HG02870 (cell line): Measurements from ENCODE around the gene SPATC1L.
"Not testable (repeated sequence)": the region's sequence is repeated elsewhere in the genome, so short reads cannot be mapped to it uniquely, and the experiment has no call there.

Experiments
- ATAC-seq: cut with Tn5 transposase; IDR thresholded peaks from one replicate; pipeline ENCODE4 v1.9.1; 2021; ENCODE audit warnings: mild to moderate bottlenecking, moderate library complexity; ENCODE audit not compliant: unreplicated experiment

SPATC1L gene

DNA sequence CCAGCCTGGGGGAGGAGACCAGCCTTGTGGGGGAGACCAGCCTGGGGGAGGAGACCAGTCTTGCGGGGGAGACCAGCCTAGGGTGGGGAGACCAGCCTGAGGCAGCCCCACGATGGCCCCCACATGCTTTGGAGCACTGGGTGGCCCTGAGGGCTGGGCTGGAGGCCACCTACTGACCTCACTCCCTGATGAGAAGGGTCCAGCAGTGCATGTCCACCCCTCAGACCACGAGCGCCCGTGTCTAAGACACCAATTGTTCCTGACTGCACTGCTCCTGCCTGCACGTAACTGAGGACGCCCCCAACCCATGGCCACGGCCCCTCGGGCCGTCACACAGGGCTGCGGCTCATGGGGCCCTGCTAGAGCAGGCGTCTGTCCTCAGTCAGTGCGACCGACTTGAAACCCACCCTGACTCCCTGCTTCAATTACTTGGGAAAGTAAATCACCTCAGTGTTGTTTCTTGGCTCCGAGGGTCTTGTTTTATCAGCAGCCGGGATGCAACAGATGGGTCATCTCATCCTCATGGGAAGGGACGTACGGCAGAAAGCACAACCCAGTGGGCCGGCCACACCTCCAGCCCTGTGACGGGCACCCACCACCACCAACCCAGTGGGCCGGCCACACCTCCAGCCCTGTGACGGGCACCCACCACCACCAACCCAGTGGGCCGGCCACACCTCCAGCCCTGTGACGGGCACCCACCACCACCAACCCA lies at the start of gene SPATC1L:
Gene SPATC1L (minus strand): TSS at position 550 of the 715 bp plus-strand sequence. CDS start 1,643 bp downstream, outside the sequence.
- ATAC-seq, result no peak

DNA sequence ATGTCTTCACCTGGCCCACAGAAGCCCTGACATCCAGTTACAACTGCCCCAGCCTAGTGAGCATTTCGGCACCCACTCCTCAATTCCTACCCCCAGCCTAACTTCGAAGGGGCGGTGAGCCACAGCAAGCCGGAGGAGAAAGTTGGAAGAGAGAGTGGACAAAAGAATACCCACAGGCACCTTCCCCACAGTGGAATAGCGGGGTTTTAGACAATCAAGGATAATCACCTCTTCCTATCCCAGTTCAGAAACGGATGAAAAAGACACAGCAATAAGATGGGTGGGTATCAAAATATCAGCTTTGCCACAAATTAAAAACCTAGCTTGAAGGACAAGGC lies 45.6 kb upstream of the SPATC1L start:
- no peak for ATAC-seq

DNA sequence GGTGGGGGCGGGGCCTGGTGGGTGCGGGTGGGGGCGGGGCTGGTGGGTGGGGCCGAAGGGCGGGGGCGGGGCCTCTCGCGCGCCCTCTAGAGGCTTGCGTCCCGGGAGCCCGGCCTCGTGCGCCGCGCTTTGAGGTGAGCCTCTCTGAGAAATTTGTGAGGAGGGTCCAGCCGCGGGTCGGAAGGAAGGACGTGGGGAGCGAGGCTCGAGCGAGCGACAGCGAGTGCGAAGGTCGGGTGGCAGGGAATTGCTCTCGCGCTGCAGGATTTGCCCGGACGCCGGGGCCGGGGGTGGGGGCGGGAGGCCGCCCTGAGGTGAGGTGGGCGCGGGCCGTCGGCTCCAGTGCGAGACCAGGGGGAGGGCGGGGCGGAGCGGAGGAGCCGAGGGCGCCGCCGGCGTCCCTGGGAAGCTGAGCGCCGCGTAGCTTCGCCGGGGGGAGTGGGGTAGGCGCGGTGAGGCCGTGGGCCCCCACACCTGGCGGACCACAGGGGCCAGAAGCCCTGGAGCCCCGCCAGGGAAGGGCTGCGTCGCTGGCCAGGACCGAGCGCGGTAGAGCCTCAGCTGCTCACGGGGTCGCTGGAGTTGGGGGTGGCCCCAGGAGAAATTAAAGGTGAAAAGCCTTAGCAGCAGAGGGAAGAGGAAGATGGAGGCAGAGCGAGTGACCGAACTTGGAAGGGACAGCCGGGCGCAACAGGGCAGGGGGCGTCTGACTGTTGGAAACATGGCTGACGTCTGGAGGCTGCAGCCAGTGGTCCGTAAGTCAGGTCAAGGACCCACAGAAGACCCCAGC lies 45.1 kb upstream of the SPATC1L start:
- ATAC-seq, result peak; percentile 21

DNA sequence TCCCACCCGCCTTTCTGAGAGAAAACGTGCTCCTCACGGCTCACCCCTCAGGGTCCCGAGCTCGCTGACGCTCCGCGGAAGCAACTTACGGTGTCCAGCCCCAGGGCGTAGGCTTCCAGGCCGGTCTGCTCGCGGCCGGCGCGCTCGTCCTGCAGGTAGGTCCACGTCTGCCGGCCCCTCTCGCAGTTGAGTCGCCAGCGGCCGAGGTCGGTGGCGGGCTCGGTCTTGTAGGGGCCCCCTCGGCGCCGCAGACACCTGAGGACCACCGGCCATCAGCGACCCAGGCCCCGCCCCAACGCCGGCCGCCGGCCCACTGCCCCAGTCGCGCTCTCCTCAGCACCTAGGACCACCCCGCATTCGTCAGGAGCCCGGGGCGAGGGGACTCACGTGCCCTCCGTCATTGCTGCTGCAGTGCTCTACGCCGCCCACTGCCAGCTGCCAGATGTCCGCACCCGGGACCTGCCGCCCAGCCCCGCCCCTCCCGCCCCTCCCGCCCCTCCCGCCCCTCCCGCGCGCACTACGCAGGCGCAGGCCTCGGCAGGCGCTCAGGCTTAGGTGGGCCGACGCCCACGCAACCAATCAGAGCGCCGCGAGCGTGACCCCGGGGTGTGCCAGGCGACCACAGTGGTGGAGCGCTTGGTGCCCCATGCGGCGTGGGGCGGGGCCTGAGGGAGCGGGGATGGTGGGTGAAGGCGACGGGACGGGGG lies 44.2 kb upstream of the SPATC1L start, which contains the start of gene LSS:
Gene LSS (minus strand): TSS at position 430 of the 707 bp plus-strand sequence. CDS start 29 bp downstream, at position 401.
- ATAC-seq, result peak; percentile 69

DNA sequence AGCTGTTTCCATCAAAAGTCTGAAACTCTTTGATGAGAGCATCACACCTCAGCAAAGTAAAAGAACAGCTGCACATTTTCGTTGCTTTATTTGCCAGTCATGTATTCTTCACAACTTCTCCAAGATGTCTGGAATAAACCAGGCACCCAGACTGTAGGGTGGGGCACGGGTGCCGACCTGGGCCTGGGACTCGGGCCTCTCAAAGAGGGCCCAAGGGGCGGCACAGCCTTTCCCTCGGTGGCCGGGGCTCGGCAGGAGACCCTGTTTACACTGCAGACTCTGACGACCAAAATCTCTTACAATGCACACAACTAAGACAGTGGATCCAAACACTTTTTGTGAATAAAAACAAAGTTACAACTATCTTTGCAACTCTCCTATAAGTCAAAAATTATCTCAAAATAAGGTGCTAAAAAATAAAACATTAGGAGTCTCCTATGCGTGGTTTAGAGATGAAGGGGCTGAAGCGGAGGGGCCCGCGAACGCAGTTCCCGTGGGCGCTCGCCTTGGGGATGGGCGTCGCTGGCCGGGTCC lies 43.6 kb upstream of the SPATC1L start:
- ATAC-seq, result no peak

DNA sequence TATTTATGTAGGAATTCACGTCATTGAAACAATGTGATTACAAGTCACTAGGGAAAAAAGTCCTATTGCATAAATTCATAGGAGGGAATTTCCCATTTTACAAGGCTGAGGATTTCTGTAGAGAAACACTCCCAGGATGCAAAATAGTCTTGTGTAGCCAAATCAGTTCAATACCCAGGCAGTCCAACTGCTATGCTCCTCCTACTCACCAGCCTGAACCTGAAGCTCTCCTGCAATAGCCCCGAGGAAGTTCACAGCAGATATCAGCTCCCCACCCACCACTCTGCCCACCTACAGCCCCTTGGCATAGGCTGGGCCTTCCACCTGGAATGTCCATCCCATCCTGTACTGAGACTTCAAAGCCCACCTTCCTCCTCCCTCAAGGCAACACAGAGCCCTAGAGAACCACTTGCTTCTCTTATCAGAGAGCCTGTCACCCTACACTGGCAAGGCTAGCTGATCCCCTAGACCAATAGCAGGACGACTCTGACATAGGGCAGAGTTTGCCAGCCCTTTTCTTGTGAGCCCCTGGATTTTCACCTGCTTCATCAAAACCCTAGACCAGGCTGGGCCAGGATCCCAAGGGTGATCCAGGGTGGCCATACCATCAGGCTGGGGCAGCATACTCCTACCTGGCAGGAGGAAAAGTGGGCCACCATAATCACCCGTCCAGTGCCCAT lies 42.8 kb upstream of the SPATC1L start:
- no peak for ATAC-seq

DNA sequence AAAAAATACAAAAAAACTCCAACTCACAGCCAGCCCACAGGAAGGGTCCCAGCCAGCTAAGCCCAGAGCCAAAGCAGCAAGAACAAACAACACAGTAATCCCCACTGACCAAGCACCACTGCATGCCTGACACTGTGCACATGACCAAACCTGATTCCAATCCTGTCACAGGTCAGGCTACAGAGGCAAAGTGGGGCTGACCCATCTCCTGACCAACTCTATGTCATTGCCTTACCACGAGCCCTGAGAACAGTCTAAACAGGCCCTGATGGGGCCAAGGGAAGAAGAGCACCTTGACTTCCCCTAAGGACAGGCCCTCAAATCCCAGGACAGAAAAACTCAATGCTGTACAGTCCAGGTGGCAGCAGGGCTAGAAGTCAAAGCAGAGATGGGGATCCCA lies 41.9 kb upstream of the SPATC1L start:
- no peak for ATAC-seq

DNA sequence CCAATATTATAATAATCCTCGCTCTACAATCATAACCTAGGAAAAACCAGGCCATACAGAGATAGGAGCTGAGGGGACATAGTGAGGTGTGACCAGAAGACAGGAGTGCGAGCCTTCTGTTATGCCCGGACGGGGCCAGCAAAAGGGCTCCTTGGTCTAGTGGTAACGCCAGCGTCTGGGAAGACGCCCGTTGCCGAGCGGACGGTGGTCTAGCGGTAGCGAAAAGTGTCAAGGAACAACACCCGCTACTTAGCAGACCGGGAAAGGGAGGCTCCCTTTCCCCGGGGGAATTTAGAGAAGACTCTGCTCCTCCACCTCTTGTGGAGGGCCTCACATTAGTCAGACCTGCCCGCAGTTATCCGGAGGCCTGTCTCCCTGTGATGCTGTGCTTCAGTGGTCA lies 39.4 kb upstream of the SPATC1L start:
- ATAC-seq, result not testable (repeated sequence)

DNA sequence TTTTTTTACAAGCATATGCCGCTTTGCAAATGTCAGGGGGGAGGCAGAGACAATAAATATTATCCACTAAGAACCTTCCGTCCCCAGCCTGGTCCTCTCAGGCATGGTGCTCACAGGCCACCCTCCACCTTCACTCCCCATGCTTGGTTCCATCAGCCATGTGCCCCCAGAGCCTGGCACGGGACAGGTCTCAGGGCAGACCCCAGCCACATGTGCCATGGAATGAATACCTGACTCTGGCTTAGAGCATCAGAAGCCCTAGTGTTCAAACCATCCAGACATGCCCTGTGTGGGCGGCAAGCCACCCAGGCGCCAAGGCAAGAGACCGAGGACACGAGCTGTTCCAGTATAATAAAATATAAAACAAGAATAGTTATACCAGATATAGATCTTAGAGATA lies 39.0 kb upstream of the SPATC1L start:
- no peak for ATAC-seq

DNA sequence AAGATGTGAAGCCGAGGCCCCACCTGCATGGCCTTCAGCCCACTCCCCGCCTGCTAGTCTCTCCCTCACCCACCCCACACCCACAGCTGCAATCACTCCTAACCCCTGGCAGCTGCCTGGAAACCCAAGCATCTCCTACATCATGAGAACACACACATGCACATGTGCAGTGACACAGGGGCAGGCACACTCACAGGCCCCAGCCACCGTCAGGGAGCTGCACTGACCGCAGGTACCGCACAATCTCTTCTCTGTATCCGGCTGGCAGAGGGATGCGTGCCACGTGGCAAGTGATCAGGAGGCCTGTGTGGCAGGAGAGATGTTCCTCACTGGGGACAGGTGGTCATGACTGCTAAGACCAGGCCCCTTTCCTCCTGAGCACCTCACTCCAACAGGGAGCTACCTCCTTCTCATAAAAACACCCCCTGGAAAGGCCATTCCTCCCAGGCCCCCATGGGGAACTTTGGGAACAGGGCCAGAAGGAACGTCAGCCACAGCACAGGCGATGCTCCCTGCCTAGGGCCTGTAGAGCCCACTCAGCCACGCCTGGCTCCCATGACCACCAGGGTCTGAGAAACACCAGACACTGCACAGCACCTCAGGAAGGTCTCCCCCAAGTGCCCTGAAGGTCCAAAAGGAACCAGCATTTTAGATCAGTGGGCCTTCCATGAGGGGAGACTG lies 38.3 kb upstream of the SPATC1L start:
- ATAC-seq, result no peak

DNA sequence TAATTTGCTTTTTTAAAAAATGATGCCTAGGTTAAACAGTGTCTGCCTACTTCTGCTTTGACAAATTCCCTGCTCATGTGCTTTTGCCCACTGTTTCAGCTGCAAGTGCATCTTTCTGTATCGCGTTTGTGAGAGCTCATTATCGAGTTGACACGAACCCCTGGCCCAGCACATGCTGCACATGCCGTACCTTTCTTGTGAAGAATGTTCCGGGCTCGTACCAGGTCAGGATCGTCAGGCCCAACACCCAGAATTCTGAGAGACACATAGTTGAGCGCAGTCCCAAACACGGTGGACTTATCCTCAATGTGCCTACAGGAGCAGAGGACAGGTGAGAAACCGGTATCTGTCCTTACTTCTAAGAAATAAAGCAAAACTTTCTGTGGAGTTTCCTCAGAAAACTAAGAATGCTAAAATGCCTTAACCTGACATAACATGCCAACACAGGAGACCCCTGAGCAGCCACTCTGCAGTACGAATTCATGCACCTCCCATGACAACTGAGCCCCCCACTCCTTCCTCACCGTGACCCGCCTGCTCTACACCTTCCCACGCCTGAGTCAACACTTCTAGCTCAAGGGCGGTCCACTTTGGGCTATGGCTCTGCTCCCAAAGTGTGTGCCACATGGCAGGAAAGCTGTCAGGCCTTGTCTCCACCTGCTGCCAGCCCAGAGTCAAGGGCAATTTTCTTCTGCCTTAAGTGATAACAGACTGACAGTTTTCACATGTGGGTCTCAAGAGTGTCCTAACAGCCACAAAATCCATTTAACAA lies 37.6 kb upstream of the SPATC1L start:
- no peak for ATAC-seq

DNA sequence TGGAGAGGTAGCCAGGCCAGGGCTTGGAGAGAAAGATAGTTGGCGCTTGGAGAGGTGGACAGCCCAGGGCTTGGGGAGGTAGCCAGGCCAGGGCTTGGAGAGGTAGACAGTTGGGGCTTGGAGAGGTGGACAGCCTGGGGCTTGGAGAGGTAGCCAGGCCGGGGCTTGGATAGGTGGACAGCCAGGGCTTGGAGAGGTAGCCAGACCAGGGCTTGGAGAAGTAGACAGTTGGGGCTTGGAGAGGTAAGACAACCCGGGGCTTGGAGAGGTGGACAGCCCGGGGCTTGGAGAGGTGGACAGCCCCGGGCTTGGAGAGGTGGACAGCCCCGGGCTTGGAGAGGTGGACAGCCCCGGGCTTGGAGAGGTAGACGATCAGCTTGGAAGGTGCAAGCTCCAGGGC lies 36.6 kb upstream of the SPATC1L start:
- no peak for ATAC-seq

DNA sequence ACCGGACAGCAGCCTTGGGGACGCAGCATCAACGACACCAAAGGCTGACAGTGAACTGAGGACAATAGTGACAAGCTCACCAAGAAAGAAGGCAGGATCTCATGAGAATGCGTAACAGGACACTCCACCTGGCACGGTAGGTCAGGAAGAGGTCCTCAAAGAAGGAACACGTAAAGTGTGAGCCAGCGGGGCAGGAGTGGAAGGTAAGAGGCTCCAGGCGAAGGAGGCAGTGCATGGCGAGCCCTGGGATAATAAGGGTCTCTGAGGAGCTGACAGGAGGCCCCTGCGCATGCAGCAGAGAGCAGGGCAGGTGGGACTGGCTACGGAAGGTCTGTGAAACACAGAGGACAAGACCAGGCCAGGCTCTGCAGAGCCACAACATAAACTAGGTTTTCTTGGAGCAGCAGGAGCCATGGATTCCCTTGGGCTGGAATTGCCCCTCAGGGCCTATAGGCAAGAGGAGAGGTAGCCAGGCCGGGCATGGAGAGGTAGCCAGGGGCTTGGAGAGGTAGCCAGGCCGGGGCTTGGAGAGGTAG lies 36.1 kb upstream of the SPATC1L start:
- ATAC-seq, result no peak

DNA sequence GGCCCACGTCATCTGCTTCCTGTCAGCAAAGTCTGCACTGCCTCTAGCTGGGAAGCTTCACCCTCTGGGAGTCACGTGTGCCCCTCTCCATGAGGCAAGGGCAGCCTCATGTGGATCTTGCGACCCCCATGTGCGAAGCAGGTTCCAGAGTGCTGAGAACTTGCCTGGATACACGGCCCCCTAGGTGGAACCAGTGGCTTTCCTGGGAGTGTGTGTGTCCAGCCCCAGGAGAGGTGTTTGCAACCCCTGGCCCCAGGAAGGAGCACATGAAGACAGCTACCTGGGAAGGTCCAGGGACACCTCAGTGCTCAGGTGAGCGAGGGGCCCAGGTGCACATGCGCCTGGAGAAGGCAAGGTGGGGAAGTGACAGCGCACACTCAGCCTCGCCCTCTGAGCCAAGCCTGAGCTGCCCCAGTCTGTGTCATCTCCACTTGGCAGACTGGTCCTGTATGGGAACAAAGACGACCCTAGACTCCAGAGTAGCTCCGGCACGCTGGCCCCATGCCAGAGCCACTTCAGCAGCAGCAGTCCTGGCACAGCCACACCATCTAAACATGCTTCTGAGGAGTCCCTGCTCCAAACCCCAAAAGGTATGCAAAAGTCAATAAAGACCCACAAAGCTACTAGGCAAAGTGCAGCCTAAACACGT lies 35.5 kb upstream of the SPATC1L start:
- no peak for ATAC-seq

DNA sequence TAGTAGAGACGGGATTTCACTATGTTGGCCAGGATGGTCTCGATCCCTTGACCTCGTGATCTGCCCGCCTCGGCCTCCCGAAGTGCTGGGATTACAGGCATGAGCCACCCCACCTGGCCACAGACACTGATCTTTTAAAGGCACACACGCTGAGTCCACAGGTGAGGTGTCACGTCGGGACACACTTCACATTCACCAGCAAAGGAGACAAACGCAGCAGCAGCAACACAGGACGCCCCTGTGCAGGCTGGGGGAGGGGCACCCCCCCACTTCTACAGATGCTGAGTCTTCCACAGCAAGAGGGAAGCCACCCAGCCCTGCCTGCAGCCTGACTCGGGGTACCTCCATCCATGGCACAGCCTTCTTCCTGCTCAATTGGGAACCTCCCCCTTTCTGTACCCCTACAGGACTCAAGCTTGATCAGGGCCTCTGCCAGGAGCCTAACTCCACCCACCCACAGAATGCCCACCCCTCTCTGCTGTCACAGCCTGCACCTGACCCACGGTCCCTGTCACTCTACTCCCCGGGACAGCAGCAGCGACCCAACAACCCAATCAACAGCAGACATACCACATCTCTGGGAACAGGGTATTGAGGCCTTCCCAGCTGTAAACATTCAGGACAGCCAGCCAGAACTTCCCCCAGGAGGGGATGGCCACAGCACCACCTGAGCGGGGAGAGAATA lies 34.8 kb upstream of the SPATC1L start:
- no peak for ATAC-seq

DNA sequence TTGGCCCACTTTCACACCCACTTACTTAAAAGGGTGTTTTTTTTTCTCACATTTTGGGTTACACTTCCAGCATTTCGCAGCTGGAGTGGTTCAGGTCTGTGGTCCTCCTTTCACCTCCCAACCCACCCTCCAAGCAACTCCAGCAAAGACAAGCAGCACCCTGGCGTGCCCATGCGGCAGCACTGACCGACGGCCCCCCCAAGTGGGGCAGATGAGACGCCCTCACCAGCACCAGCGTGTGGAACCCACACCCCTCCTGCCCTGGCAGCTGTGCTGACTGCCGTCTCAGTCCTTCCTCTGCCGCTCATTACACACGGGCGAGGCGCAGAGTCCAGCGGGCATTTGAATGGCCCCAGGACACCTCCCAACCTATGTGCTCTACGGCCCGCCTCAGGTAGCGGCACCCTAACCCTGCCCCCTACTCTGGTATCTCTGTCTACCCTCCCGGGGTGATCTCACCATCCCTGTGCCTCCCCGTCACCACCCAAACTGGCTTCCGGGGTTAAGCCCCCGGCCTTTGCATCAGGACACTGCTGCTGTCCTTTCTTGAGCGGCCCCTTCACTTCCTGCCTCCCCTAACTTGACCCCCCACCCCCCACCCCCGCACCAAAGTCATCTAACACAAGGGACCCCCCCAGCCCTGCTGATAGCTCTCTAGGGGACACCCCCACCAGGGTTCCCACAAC lies 33.4 kb upstream of the SPATC1L start:
- no peak for ATAC-seq

DNA sequence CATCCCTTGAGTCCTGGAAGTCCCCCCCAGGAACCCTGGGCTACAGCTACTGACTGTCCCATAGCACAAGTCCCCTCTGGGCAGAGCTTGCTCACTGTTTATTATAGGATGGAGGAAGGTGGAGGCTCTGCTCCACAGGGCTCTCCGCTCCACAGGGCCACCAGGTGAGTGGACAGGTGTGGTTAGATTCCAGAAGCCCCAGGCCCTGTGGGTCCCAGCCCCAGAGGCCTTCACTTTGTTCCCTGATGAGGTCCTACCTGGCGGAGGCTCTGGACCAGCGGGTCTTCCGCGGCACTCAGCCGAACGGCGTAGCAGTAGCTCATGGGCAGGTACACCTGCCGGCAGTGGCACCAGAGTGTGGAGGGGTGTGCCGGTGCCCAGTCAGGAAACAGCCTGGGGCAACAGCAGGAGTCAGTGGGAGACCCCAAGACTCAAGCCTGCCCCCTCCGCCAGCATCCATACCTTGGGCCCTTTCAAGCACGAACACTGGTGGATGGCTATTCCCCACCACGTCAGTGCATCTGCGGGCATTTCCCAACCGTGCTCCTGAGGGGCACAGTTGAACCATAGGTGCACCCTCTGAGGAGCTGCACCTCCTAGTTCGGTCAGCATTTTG lies 32.0 kb upstream of the SPATC1L start:
- ATAC-seq, result no peak
